ENCODE measurements around the gene CHRM1.

Gene CHRM1

DNA sequence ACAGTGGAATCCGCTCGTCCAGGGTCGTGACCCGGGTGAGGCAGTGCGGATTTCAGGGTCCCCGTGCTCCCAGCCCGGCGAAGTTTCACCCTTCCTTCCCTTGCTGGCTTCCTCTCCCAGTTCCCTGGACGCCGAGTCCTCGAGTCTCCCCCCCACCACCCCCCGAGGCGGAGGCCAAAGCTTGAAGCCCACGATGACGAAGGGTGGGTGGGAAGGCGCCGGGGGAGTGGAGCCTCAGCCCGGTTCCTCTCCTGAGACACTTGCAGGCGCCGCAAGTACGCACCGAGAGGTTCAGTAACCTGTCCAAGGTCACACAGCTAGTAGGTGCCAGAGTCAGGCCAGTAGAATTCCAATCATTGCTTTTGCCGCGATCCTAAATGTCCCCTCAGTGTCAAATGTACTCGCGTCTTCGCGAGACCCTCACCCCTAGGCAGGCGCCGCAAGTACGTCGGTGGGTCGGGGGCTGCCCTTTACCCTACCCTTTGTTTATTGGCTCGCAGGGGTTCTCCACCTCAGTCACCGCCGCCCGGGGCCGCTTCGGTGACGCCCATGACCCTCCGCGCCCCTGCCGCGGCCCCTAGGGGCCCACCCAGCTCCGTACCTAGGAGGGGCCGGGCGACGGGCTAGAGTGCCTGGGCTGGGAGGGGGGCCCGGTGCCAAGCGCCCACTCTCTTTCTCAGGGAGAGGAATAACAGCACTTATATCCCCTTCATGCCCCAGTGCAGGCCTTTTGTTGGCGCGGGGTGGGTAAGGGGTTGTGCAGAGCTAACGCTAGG lies 5.7 kb upstream of the CHRM1 start:
- TF ChIP-seq, protein P1, sequence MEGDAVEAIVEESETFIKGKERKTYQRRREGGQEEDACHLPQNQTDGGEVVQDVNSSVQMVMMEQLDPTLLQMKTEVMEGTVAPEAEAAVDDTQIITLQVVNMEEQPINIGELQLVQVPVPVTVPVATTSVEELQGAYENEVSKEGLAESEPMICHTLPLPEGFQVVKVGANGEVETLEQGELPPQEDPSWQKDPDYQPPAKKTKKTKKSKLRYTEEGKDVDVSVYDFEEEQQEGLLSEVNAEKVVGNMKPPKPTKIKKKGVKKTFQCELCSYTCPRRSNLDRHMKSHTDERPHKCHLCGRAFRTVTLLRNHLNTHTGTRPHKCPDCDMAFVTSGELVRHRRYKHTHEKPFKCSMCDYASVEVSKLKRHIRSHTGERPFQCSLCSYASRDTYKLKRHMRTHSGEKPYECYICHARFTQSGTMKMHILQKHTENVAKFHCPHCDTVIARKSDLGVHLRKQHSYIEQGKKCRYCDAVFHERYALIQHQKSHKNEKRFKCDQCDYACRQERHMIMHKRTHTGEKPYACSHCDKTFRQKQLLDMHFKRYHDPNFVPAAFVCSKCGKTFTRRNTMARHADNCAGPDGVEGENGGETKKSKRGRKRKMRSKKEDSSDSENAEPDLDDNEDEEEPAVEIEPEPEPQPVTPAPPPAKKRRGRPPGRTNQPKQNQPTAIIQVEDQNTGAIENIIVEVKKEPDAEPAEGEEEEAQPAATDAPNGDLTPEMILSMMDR (IDR thresholded peaks at IDR 0.05; ENCODE audit: low read depth, low read length, missing control alignments), result no peak
- in situ Hi-C loops (cut with HindIII; ENCODE audit: low sequenced_read_pairs), result no loop called here
- no peak for DNase-seq (ENCODE audit: low read depth)
- H3K4me3 ChIP-seq (ENCODE audit: low read depth, low read length), result no peak overlapping the region

DNA sequence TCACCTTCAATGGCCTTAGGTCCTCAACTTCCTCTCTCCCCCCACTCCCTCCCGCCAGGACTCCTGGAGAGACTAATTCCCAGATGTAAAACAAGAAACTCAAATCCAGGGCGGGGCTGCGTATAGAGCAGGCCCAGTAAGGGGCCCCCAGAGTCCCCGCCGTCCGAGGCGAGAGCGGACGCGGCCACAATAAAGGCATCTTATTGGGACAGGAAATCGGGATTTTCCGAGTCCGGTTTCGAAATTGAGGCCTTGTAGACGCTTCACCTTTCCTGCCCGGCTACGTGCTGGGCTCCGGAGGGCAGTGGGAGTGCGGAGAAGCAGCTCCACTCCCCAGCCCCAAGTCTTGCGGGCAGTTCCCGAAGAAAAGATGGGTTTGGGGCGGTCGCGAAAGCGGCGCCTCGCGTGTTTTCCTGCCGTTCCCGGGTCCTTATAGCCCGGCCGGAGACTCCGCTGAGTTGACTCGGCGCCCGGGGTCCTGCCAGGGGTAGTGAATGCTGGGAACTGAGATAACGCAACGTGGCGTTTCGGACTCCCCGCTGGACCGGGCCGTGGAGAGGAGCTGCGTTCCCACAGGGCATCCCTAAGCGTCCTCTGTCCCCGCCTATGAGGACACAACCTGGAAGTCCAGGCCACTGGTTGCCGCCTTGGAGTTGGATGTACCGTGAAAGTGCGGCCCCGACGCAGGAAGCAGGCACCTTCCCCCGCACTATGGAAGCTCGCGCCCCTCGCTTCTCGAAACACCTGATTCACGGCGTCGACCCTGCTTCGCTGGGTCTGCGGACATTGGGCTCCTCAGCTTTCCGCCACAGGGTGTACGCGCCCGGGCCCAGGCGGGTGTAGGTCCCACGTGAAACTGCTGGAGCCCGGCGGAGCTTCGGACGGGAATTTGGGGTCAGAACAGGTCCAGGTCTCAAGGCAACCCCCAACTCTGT lies 4.8 kb upstream of the CHRM1 start:
- no peak for DNase-seq (ENCODE audit: low read depth)
- H3K4me3 ChIP-seq (ENCODE audit: low read depth, low read length), result peak overlapping the region; percentile 3
- TF ChIP-seq, protein P1 (IDR thresholded peaks at IDR 0.05; ENCODE audit: low read depth, low read length, missing control alignments), result no peak
- in situ Hi-C loops (cut with HindIII; ENCODE audit: low sequenced_read_pairs), result no loop called here

DNA sequence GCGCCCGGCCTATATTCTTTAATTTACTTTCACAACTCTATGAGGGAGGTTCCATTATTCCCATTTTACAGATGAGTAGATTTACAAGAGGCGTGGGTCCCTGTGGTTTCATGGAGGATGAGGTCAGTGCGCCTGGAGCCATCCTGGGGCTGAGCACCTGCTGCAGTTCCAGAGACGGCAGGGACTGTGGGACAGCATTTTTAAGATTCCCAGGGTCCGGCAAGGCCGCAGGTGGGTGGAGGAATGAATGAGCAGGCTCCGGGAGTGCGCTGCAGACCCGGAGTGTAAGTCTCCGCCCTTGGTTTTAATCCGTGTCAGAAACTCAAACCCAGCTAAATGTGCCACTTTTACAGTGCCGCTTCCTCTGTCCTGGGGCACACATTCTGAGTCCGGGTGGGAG lies 4.1 kb upstream of the CHRM1 start:
- TF ChIP-seq, protein P1 (IDR thresholded peaks at IDR 0.05; ENCODE audit: low read depth, low read length, missing control alignments), result no peak
- no peak overlapping the region for H3K4me3 ChIP-seq (ENCODE audit: low read depth, low read length)
- DNase-seq (ENCODE audit: low read depth), result no peak
- in situ Hi-C loops (cut with HindIII; ENCODE audit: low sequenced_read_pairs), result no loop called here

DNA sequence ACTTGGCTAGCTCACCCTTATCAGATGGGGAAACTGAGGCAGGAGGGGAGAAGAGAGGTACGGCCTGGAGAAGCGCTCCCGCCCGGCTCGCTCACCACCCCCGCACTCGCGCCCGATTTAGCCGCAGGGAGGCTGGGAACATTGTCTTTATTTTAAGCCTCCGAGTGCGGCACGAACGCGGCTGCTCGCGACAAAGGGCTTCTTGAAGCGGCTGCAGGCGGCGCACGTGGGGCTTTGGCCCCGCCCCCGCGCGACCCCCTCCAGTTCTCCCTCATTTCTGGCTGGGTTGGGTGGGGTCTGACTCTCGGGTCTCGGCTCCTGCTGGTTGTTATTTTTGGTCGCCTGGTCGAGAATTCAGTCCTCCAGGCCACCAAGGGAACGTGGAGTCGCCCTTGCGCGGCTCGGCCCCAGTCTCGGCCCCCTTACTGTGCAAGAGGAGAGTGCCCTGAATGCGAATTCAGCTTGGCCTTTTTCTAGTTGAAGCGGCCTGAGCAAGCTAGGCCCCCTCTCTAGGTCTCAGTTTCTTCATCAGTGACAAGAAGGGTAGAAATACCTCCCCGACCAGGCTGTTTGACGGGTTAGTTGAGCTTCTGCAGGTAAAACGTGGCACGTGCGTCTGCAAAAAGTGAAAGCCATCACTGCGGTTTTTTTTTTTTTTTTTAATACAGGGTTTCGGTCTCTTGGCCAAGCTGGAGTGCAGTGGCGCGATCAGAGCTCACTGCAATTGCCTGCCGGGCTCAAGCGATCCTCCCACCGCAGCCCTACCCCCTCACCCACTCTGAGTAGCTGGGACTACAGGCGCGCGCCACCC lies 2.6 kb upstream of the CHRM1 start:
- no peak for DNase-seq (ENCODE audit: low read depth)
- H3K4me3 ChIP-seq (ENCODE audit: low read depth, low read length), result peak overlapping the region; percentile 7
- in situ Hi-C loops (cut with HindIII; ENCODE audit: low sequenced_read_pairs), result no loop called here
- TF ChIP-seq, protein P1 (IDR thresholded peaks at IDR 0.05; ENCODE audit: low read depth, low read length, missing control alignments), result no peak

DNA sequence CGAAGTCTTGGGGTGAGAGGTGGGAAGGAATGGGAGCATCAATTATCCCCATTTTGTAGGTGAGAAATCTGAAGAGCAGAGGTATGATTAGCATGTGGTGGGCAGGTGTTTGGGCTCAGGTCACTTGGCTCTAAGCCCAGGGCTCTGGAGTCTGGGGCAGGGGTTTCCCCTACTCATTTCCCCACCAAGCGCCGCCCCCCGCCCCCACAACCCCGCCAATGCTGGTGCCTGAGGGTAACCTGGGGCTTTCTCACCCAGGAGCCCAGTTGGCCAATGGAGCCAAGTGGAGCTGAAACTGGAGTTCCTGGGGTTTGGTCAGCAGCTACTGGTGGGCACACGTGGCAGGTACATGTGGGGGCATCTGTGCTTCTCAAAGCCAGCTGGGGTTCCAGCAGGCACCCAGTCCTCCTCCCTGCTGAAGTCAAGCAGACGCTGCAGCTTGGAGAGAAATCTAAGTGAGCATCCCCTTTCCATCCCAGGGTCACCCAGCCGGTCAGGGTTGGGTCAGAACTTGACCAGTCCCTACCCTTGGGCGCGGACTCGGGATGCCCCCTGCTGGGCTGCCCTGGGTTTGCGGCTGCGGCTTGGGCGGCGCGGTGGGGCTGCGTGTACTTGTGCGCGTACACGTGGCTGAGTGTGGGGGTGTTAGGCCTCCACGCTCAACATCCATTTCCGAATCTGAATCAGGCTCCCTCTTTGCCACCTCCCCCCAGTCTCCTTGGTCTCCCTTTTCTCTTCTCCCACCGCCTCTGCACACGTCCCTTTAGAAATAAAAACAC lies 1.7 kb upstream of the CHRM1 start:
- no peak overlapping the region for H3K4me3 ChIP-seq (ENCODE audit: low read depth, low read length)
- TF ChIP-seq, protein P1 (IDR thresholded peaks at IDR 0.05; ENCODE audit: low read depth, low read length, missing control alignments), result peak; percentile 23
- no peak for DNase-seq (ENCODE audit: low read depth)
- in situ Hi-C loops (cut with HindIII; ENCODE audit: low sequenced_read_pairs), result no loop called here

All from astrocyte of the cerebellum (primary cell).